HUES64 (cell line): ENCODE results near the gene ANP32D.
"Not testable (repeated sequence)": the region's sequence is repeated elsewhere in the genome, so short reads cannot be mapped to it uniquely, and the experiment has no call there.

Source experiments
- H3K27ac ChIP-seq: 2 replicates; pipeline ENCODE4 v1.7.0; 2013; ENCODE audit warnings: low read depth, low read length, inconsistent platforms
- H3K27me3 ChIP-seq: 2 replicates; pipeline ENCODE4 v1.6.1; 2013; ENCODE audit warnings: mild to moderate bottlenecking, low read length; ENCODE audit not compliant: insufficient read depth
- H3K36me3 ChIP-seq: 2 replicates; pipeline ENCODE4 v1.6.1; 2013; ENCODE audit warnings: mild to moderate bottlenecking, low read length; ENCODE audit not compliant: insufficient read depth
- H3K4me1 ChIP-seq: 2 replicates; pipeline ENCODE4 v1.6.1; 2013; ENCODE audit warnings: mild to moderate bottlenecking, low read length, moderate library complexity; ENCODE audit not compliant: insufficient read depth
- H3K4me3 ChIP-seq: 2 replicates; pipeline ENCODE4 v1.5.1; 2013; ENCODE audit warnings: mild to moderate bottlenecking, low read length, moderate library complexity
- H3K9ac ChIP-seq: 2 replicates; pipeline ENCODE4 v1.6.1; 2013; ENCODE audit warnings: mild to moderate bottlenecking, low read depth, low read length
- H3K9me3 ChIP-seq: 2 replicates; pipeline ENCODE4 v1.6.1; 2013; ENCODE audit warnings: low read depth, low read length; ENCODE audit not compliant: insufficient read depth
- WGBS: fragments of 150-250, 120-280 bp; methylation state at CpG from one replicate; pipeline ENCODE4 v1.1.7; 2013; ENCODE audit warnings: missing lambda C conversion rate; 5-methylcytosine and 5-hydroxymethylcytosine counted together

ANP32D gene

GRCh38 chr12:48500281-48500680, 27.9 kb downstream of the ANP32D start:
- H3K36me3 ChIP-seq, H3K4me3 ChIP-seq, H3K4me1 ChIP-seq, H3K9ac ChIP-seq, H3K27me3 ChIP-seq, H3K27ac ChIP-seq: not testable (repeated sequence)
- peaks cover 30% of the 10 kb centered on the region for H3K9me3 ChIP-seq
- WGBS = 94% methylated on average over 26 of the region's 32 CpGs

GRCh38 chr12:48506836-48507235, 34.5 kb downstream of the ANP32D start:
- not testable (repeated sequence) for H3K4me3 ChIP-seq, H3K27me3 ChIP-seq, H3K9ac ChIP-seq, H3K4me1 ChIP-seq, H3K27ac ChIP-seq, H3K36me3 ChIP-seq
- H3K9me3 ChIP-seq = peaks cover 51% of the 10 kb centered on the region
- 90% methylated on average over 2 of the region's 2 CpGs for WGBS

- Histone ChIP-seq H3K9ac (no peak overlapping the region), H3K9me3 (peaks cover 56% of the 10 kb centered on the region), H3K36me3 (no peaks in the 10 kb centered on the region), H3K27me3 (no peaks in the 10 kb centered on the region), H3K4me3 (no peak overlapping the region), H3K4me1 (no peaks in the 10 kb centered on the region), H3K27ac (no peak overlapping the region)
- 79% methylated on average over 2 of the region's 2 CpGs for WGBS
Observed at GRCh38 chr12:48508987-48509386, 36.6 kb downstream of the ANP32D start.

- Histone ChIP-seq H3K27me3 (no peaks in the 10 kb centered on the region), H3K27ac (no peak overlapping the region), H3K9me3 (peaks cover 52% of the 10 kb centered on the region), H3K4me3 (no peak overlapping the region), H3K9ac (no peak overlapping the region), H3K4me1 (no peaks in the 10 kb centered on the region), H3K36me3 (no peaks in the 10 kb centered on the region)
- WGBS = 50% methylated on average over 1 of the region's 1 CpG
Observed at GRCh38 chr12:48510111-48510510, 37.8 kb downstream of the ANP32D start.

GRCh38 chr12:48512855-48513254, 40.5 kb downstream of the ANP32D start:
- no peak overlapping the region for H3K27ac ChIP-seq
- peaks cover 48% of the 10 kb centered on the region for H3K9me3 ChIP-seq
- no peaks in the 10 kb centered on the region for H3K4me1 ChIP-seq
- WGBS = 43% methylated on average over 2 of the region's 2 CpGs
- no peaks in the 10 kb centered on the region for H3K36me3 ChIP-seq
- no peaks in the 10 kb centered on the region for H3K27me3 ChIP-seq
- H3K4me3 ChIP-seq = no peak overlapping the region
- no peak overlapping the region for H3K9ac ChIP-seq

GRCh38 chr12:48514728-48515127, 42.4 kb downstream of the ANP32D start:
- Histone ChIP-seq H3K27ac (no peak overlapping the region), H3K4me3 (no peak overlapping the region), H3K9me3 (peaks cover 42% of the 10 kb centered on the region), H3K27me3 (no peaks in the 10 kb centered on the region), H3K4me1 (no peaks in the 10 kb centered on the region), H3K9ac (no peak overlapping the region), H3K36me3 (no peaks in the 10 kb centered on the region)
- WGBS = no CpG with 5 or more reads among the region's 1 CpG

- H3K9me3 ChIP-seq, H3K27me3 ChIP-seq, H3K9ac ChIP-seq, H3K27ac ChIP-seq, H3K36me3 ChIP-seq, H3K4me3 ChIP-seq, H3K4me1 ChIP-seq: not testable (repeated sequence)
- WGBS = 87% methylated on average over 24 of the region's 24 CpGs
Observed at GRCh38 chr12:48520381-48520780, 48.0 kb downstream of the ANP32D start.
